ENCODE data around the gene AKR7A2.
"Not testable (repeated sequence)": the region's sequence is repeated elsewhere in the genome, so short reads cannot be mapped to it uniquely, and the experiment has no call there.

GRCh38 chr1:19285807-19286206, 26.1 kb downstream of the AKR7A2 start:
- TF ChIP-seq CTCF, POLR2A (IDR thresholded peaks at IDR 0.05): not testable (repeated sequence)

Data from testis (tissue), 2 donors.